Neural crest cell (in vitro differentiated cells): ENCODE data around the gene SH3RF3. TPM values are rescaled to one million over a fixed set of nuclear protein-coding genes. Genes with fewer than 3 reads are reported as not detected.

ENCODE experiments used
- DNase-seq: peaks from one replicate; pipeline ENCODE4 v3.0.0; 2021; ENCODE audit warnings: low read depth, mixed read lengths, low spot score
- H3K27ac Mint-ChIP-seq: one replicate; pipeline ENCODE4 v1.8.0; 2021; ENCODE audit warnings: mild to moderate bottlenecking, mixed read lengths; ENCODE audit not compliant: unreplicated experiment
- H3K27me3 Mint-ChIP-seq: 2 replicates; pipeline ENCODE4 v1.8.0; 2021; ENCODE audit warnings: low read depth, mild to moderate bottlenecking, mixed read lengths
- H3K36me3 Mint-ChIP-seq: 2 replicates; pipeline ENCODE4 v1.8.0; 2021; ENCODE audit warnings: low read depth, mild to moderate bottlenecking, mixed read lengths
- H3K4me1 Mint-ChIP-seq: 2 replicates; pipeline ENCODE4 v1.8.0; 2021; ENCODE audit warnings: mixed read lengths
- H3K4me3 Mint-ChIP-seq: one replicate; pipeline ENCODE4 v1.8.0; 2021; ENCODE audit warnings: mild to moderate bottlenecking, mixed read lengths
- H3K9me3 Mint-ChIP-seq: 2 replicates; pipeline ENCODE4 v1.8.0; 2021; ENCODE audit warnings: mixed read lengths
- CTCF ChIP-seq: fragments of 200-600 bp; sonication (generic); conservative IDR thresholded peaks from 2 replicates; pipeline ENCODE4 v1.5.0; 2021; ENCODE audit warnings: antibody characterized with exemption, mild to moderate bottlenecking
- total RNA-seq: library from RNA; stranded (reverse); gene quantifications from 2 replicates; pipeline ENCODE4 v1.2.1, GENCODE V29; 2021

The SH3RF3 gene
- total RNA-seq, 1 donor from 2014 or later, result 0.70 TPM

- no peak for TF ChIP-seq CTCF
- no peak for DNase-seq
- no peak overlapping the region for H3K27ac Mint-ChIP-seq
- peaks cover 14% of the 10 kb centered on the region for H3K4me1 Mint-ChIP-seq
- no peak overlapping the region for H3K4me3 Mint-ChIP-seq
- no peaks in the 10 kb centered on the region for H3K9me3 Mint-ChIP-seq
- no peaks in the 10 kb centered on the region for H3K36me3 Mint-ChIP-seq
- H3K27me3 Mint-ChIP-seq, result no peaks in the 10 kb centered on the region
These were observed 133.1 kb downstream of the SH3RF3 start for GRCh38 chr2:109261906-109262631.

GRCh38 chr2:109264595-109265328, 135.8 kb downstream of the SH3RF3 start:
- no peak for TF ChIP-seq CTCF
- Mint-ChIP-seq H3K36me3 (no peaks in the 10 kb centered on the region), H3K27ac (no peak overlapping the region), H3K4me3 (no peak overlapping the region), H3K4me1 (peaks cover 19% of the 10 kb centered on the region), H3K9me3 (no peaks in the 10 kb centered on the region), H3K27me3 (no peaks in the 10 kb centered on the region)
- no peak for DNase-seq

GRCh38 chr2:109265369-109265768, 136.4 kb downstream of the SH3RF3 start:
- Mint-ChIP-seq H3K27ac (no peak overlapping the region), H3K36me3 (no peaks in the 10 kb centered on the region), H3K9me3 (no peaks in the 10 kb centered on the region), H3K4me3 (no peak overlapping the region), H3K4me1 (peaks cover 19% of the 10 kb centered on the region), H3K27me3 (no peaks in the 10 kb centered on the region)
- DNase-seq, result no peak
- no peak for TF ChIP-seq CTCF

- H3K27me3 Mint-ChIP-seq, result no peaks in the 10 kb centered on the region
- H3K4me3 Mint-ChIP-seq, result no peak overlapping the region
- H3K27ac Mint-ChIP-seq, result no peak overlapping the region
- TF ChIP-seq CTCF, result no peak
- no peaks in the 10 kb centered on the region for H3K36me3 Mint-ChIP-seq
- H3K4me1 Mint-ChIP-seq, result peaks cover 19% of the 10 kb centered on the region
- DNase-seq, result no peak
- H3K9me3 Mint-ChIP-seq, result no peaks in the 10 kb centered on the region
These were observed 136.9 kb downstream of the SH3RF3 start for GRCh38 chr2:109265953-109266352.

GRCh38 chr2:109266496-109266895, 137.5 kb downstream of the SH3RF3 start:
- DNase-seq, result no peak
- no peaks in the 10 kb centered on the region for H3K9me3 Mint-ChIP-seq
- H3K36me3 Mint-ChIP-seq, result no peaks in the 10 kb centered on the region
- no peak for TF ChIP-seq CTCF
- H3K4me1 Mint-ChIP-seq, result peaks cover 19% of the 10 kb centered on the region
- H3K27me3 Mint-ChIP-seq, result no peaks in the 10 kb centered on the region
- no peak overlapping the region for H3K4me3 Mint-ChIP-seq
- H3K27ac Mint-ChIP-seq, result no peak overlapping the region
